22Rv1 (cell line): ENCODE measurements around the gene HTRA3.

Source experiments
- CTCF ChIP-seq: fragments of 450-650 bp; IDR thresholded peaks from 2 replicates; pipeline ENCODE4 v1.5.1; 2017; ENCODE audit warnings: mild to moderate bottlenecking
- ZFX ChIP-seq: fragments of 450-650 bp; IDR thresholded peaks from 2 replicates; pipeline ENCODE4 v1.6.1; 2017; ENCODE audit warnings: antibody characterized with exemption, borderline replicate concordance

DNA sequence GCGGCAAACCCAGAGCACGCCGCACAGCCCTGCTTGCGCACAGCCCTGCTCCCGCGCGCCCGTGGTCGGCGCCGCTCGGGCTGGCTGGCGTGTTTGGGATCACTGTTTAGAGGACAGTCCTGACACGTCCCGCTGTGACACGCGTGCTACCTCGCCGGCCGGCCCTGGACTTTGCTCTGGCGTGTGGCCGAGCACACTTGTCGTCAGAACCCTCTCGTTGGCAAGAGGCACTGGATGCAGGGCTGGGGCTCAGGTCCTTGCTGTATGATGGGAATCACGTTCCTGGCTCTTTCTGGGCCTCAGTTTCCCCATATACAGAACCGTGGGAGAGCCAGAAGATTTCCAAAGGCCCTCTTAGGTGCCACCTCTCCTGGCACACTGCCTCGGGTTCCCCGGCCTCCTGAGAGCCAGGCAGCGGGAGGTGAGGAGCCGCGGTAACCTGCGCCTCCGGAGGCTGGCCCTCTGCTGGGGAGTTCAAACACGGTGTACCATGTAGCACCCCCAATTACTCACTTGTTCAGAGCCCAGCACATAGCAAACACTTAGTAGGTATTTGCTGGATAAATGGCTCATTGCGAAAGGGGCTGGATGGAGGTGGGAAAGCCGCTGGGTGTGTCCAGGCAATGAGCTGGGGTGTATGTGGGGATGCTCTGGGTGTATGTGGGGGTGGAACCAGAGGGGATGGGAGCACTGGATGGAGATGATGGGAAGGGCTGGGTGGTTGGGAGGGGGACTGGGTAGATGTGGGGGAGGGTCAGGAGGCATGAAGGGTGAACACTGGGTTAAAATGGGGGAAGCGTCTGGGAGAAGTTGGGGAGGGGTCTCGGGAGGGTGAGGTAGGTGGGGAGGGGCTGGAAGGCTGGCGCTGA, 76.6 kb downstream of the HTRA3 start:
- TF ChIP-seq CTCF (no peak), ZFX (no peak)
